HCT116 (cell line): ENCODE data around the gene KCNK16.

Experiments used
- CTCF ChIP-seq, 3 experiments: fragments of 200-600 bp in 1 of 3; sonication (generic) in 1 of 3; IDR thresholded peaks in 2 of 3; conservative IDR thresholded peaks in 1 of 3; 2 replicates each; pipeline ENCODE4 v1.5.1; 2012 to 2017; ENCODE audit warnings: low read depth in 2 of 3, low read length in 2 of 3, antibody characterized with exemption in 1 of 3, borderline replicate concordance in 1 of 3, control low read depth in 1 of 3, mild to moderate bottlenecking in 1 of 3, mixed read lengths in 1 of 3, mixed run types in 1 of 3, moderate library complexity in 1 of 3; ENCODE audit not compliant: insufficient read depth in 1 of 3
- EZH2 ChIP-seq: fragments of 200-600 bp; sonication (generic); IDR thresholded peaks from 2 replicates; pipeline ENCODE4 v1.6.1; 2017; ENCODE audit warnings: antibody characterized with exemption, mixed run types
- EZH2phosphoT487 ChIP-seq: fragments of 200-600 bp; IDR thresholded peaks from 2 replicates; pipeline ENCODE4 v1.6.1; 2018; ENCODE audit warnings: antibody characterized with exemption, borderline replicate concordance
- POLR2A ChIP-seq: IDR thresholded peaks from 2 replicates; pipeline ENCODE4 v1.7.0; 2011; ENCODE audit warnings: borderline replicate concordance; ENCODE audit not compliant: insufficient read depth, insufficient read length; ENCODE audit errors: extremely low read depth
- POLR2AphosphoS5 ChIP-seq: IDR thresholded peaks from 2 replicates; pipeline ENCODE4 v1.6.1; 2011; ENCODE audit warnings: mild to moderate bottlenecking, low read depth, low read length, moderate library complexity
- RAD21 ChIP-seq: IDR thresholded peaks from 2 replicates; pipeline ENCODE4 v1.6.1; 2012; ENCODE audit warnings: low read depth, mild to moderate bottlenecking
- ZFX ChIP-seq: fragments of 450-650 bp; IDR thresholded peaks from 2 replicates; pipeline ENCODE4 v1.6.1; 2017

- TF ChIP-seq POLR2A (no peak), RAD21 (no peak), EZH2phosphoT487 (no peak), CTCF (IDR thresholded peaks at IDR 0.05 in 2 of 3, conservative IDR thresholded peaks at IDR 0.05 in 1 of 3; ENCODE audit: borderline replicate concordance in 1 of 3, insufficient read depth in 1 of 3, low read depth in 2 of 3, low read length in 2 of 3) (no peak), ZFX (no peak), EZH2 (no peak), POLR2AphosphoS5 (no peak)
These were observed 8.8 kb downstream of the KCNK16 start for GRCh38 chr6:39313526-39314272.
